ENCODE results near the gene PELI3.

PELI3 gene

GRCh38 chr11:66466225-66467033 lies at the start of gene PELI3:
PELI3 (plus strand) TSS chr11:66466905; CDS start chr11:66468129, 1,224 bp downstream.
- peak within 1 kb of the TSS; percentile 32 for H3K9ac ChIP-seq (ENCODE audit: low read depth, low read length, poor library complexity, severe bottlenecking)
- no peaks in the 10 kb centered on the region for H3K9me2 ChIP-seq (replicated peaks; ENCODE audit: low read depth, low read length)
- TF ChIP-seq, protein P1, sequence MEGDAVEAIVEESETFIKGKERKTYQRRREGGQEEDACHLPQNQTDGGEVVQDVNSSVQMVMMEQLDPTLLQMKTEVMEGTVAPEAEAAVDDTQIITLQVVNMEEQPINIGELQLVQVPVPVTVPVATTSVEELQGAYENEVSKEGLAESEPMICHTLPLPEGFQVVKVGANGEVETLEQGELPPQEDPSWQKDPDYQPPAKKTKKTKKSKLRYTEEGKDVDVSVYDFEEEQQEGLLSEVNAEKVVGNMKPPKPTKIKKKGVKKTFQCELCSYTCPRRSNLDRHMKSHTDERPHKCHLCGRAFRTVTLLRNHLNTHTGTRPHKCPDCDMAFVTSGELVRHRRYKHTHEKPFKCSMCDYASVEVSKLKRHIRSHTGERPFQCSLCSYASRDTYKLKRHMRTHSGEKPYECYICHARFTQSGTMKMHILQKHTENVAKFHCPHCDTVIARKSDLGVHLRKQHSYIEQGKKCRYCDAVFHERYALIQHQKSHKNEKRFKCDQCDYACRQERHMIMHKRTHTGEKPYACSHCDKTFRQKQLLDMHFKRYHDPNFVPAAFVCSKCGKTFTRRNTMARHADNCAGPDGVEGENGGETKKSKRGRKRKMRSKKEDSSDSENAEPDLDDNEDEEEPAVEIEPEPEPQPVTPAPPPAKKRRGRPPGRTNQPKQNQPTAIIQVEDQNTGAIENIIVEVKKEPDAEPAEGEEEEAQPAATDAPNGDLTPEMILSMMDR (conservative IDR thresholded peaks at IDR 0.05; ENCODE audit: low read length) = no peak
- no peak for TF ChIP-seq EZH2phosphoT487 (IDR thresholded peaks at IDR 0.05; ENCODE audit: borderline replicate concordance)
- H3F3A ChIP-seq (ENCODE audit: low read depth) = peaks cover 9% of the 10 kb centered on the region; the same call in 1 of the 2 replicates
- no peaks in the 10 kb centered on the region for H3K36me3 ChIP-seq (ENCODE audit: insufficient read depth, low read length)
- no peaks in the 10 kb centered on the region for H3K27me3 ChIP-seq (ENCODE audit: insufficient read depth, low read length, poor library complexity, severe bottlenecking)
- peak within 1 kb of the TSS; percentile 69 for H2AFZ ChIP-seq (ENCODE audit: low read length)
- peak within 1 kb of the TSS; percentile 66 for H3K4me2 ChIP-seq (ENCODE audit: low read depth, low read length, poor library complexity, severe bottlenecking)
- peak within 1 kb of the TSS; percentile 71 for H3K4me3 ChIP-seq (ENCODE audit: low read length, poor library complexity, severe bottlenecking)
- H3K4me1 ChIP-seq (ENCODE audit: insufficient read depth, low read length, poor library complexity, severe bottlenecking) = peaks cover 28% of the 10 kb centered on the region
- no peaks in the 10 kb centered on the region; the same call in 1 of the 2 replicates for H3K9me3 ChIP-seq (ENCODE audit: insufficient read depth, low read depth, low read length)
- no peaks in the 10 kb centered on the region for H3K79me2 ChIP-seq (ENCODE audit: insufficient read depth, low read length)
- no peaks in the 10 kb centered on the region for H4K20me1 ChIP-seq (ENCODE audit: insufficient read depth, low read length, poor library complexity, severe bottlenecking)

- Histone ChIP-seq H3K9ac (ENCODE audit: low read depth, low read length, poor library complexity, severe bottlenecking) (no peak overlapping the region), H3K27me3 (ENCODE audit: insufficient read depth, low read length, poor library complexity, severe bottlenecking) (no peaks in the 10 kb centered on the region)
These were observed 49.7 kb upstream of the PELI3 start for GRCh38 chr11:66417000-66417399.

DNA sequence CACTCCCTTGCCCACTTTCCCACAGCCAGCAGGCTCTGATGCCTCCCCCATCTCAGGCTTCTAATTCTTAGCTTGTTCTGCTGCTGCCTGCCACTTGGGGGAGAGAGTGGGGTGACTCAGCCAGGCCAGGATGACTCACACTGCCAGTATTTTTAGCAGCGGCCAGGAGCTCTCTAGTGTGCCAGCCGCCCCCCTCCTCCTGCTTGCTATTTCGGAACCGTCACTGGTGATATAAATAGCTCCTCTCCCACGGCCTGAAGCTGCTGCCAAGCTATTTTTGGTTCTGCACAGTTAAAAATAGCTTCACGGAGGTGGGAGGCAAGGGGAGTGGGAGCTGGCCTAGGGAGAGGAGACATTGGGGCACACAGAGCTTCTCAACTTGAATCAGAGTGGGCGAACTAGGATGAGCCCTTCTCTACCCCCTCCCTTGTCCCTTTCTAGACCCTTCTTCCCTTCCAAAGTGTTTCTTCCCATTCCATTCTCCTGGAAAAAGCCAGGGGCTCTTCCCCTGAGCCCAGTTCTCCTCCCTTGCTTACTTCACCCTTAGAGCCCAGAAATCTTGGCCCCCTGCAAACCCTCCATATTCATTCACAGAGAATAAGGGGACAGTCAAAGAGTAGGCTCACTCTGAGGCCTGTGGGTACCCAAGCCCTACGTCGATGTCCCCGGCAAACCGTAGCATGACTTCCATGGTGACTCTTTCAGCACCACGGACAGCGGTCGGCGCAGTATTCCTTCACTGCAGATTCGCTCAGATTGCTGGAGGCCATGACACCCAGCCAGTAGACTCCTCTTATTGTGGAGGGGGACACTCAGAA lies 48.3 kb upstream of the PELI3 start:
- H2AFZ ChIP-seq (ENCODE audit: low read length) = no peak overlapping the region
- H3F3A ChIP-seq (ENCODE audit: low read depth) = no peaks in the 10 kb centered on the region
- no peak overlapping the region for H3K4me3 ChIP-seq (ENCODE audit: low read length, poor library complexity, severe bottlenecking)
- H3K79me2 ChIP-seq (ENCODE audit: insufficient read depth, low read length) = no peaks in the 10 kb centered on the region
- H3K4me1 ChIP-seq (ENCODE audit: insufficient read depth, low read length, poor library complexity, severe bottlenecking) = no peaks in the 10 kb centered on the region
- no peaks in the 10 kb centered on the region; the same call in 1 of the 2 replicates for H3K36me3 ChIP-seq (ENCODE audit: insufficient read depth, low read length)
- H4K20me1 ChIP-seq (ENCODE audit: insufficient read depth, low read length, poor library complexity, severe bottlenecking) = peaks cover 5% of the 10 kb centered on the region
- peak overlapping the region; percentile 16 for H3K4me2 ChIP-seq (ENCODE audit: low read depth, low read length, poor library complexity, severe bottlenecking)
- no peaks in the 10 kb centered on the region for H3K9me3 ChIP-seq (ENCODE audit: insufficient read depth, low read depth, low read length)
- H3K9ac ChIP-seq (ENCODE audit: low read depth, low read length, poor library complexity, severe bottlenecking) = no peak overlapping the region
- no peaks in the 10 kb centered on the region for H3K27me3 ChIP-seq (ENCODE audit: insufficient read depth, low read length, poor library complexity, severe bottlenecking)
- H3K9me2 ChIP-seq (replicated peaks; ENCODE audit: low read depth, low read length) = no peaks in the 10 kb centered on the region
- no peak for TF ChIP-seq EZH2phosphoT487 (IDR thresholded peaks at IDR 0.05; ENCODE audit: borderline replicate concordance)
- TF ChIP-seq, protein P1 (conservative IDR thresholded peaks at IDR 0.05; ENCODE audit: low read length) = peak; percentile 58

More at GRCh38 chr11:66417000-66417399, 49.7 kb upstream of the PELI3 start:
- no peaks in the 10 kb centered on the region for H3K9me3 ChIP-seq (ENCODE audit: insufficient read depth, low read depth, low read length)
- H3K9me2 ChIP-seq (replicated peaks; ENCODE audit: low read depth, low read length) = no peaks in the 10 kb centered on the region
- peaks cover 5% of the 10 kb centered on the region for H4K20me1 ChIP-seq (ENCODE audit: insufficient read depth, low read length, poor library complexity, severe bottlenecking)
- H3K79me2 ChIP-seq (ENCODE audit: insufficient read depth, low read length) = no peaks in the 10 kb centered on the region
- no peak overlapping the region for H3K4me3 ChIP-seq (ENCODE audit: low read length, poor library complexity, severe bottlenecking)
- no peak overlapping the region for H3K4me2 ChIP-seq (ENCODE audit: low read depth, low read length, poor library complexity, severe bottlenecking)
- no peaks in the 10 kb centered on the region for H3K36me3 ChIP-seq (ENCODE audit: insufficient read depth, low read length)
- H3K4me1 ChIP-seq (ENCODE audit: insufficient read depth, low read length, poor library complexity, severe bottlenecking) = no peaks in the 10 kb centered on the region
- H2AFZ ChIP-seq (ENCODE audit: low read length) = no peak overlapping the region
- H3F3A ChIP-seq (ENCODE audit: low read depth) = no peaks in the 10 kb centered on the region
- TF ChIP-seq, protein P1 (conservative IDR thresholded peaks at IDR 0.05; ENCODE audit: low read length) = no peak
- no peak for TF ChIP-seq EZH2phosphoT487 (IDR thresholded peaks at IDR 0.05; ENCODE audit: borderline replicate concordance)

All from Loucy (cell line).